Measurements from ENCODE around the gene ASMT. TPM values are rescaled to one million over a fixed set of nuclear protein-coding genes. Genes with fewer than 3 reads are reported as not detected.

Gene ASMT
- not detected in 2 replicates for total RNA-seq

GRCh38 chrX:1614927-1615326 lies at the start of gene ASMT:
TSS of gene ASMT (plus strand) at chrX:1615059. CDS start at chrX:1615200, 141 bp downstream.

GRCh38 chrX:1591102-1591862 lies 23.6 kb upstream of the ASMT start, which contains the start of gene AKAP17A:
TSS of gene AKAP17A (plus strand) at chrX:1591604. CDS start at chrX:1593463, 1,859 bp downstream.

Other genes starting within 250 kb of the ASMT start
- 223 and 311 TPM in 2 replicates for gene SLC25A6, start 222.9 kb upstream of the ASMT start, total RNA-seq
- 26.6 and 27.2 TPM in 2 replicates for gene ASMTL, start 162.2 kb upstream of the ASMT start, total RNA-seq
- not detected in 2 replicates for gene P2RY8, start 77.9 kb upstream of the ASMT start, total RNA-seq
- gene AKAP17A, start 23.5 kb upstream of the ASMT start, total RNA-seq: 13.6 and 17.8 TPM in 2 replicates

All from subcutaneous preadipocyte (primary cell).